ENCODE data around the gene BGN.

The BGN gene

DNA sequence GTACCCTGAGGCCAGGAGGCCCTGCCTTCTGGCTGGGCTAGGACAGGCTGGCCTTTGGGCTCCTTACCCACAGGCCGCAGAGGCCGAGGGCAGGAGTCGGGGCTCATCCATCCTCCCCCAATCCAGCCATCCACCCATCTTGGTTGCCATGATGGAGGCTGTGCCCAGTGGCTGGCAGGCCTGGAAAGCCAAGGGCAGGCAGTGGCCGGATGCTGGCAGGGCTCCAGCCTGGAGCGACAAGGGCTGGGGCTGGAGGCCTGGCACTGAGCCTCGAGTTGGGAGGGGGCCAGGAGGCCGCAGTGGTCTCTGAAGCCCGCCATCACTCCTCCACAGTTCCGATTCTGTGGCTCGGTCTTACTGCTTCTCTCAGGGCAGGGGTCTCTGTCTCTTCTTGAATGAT is 8.6 kb upstream of the BGN start:
- DNase-seq = no peak

DNA sequence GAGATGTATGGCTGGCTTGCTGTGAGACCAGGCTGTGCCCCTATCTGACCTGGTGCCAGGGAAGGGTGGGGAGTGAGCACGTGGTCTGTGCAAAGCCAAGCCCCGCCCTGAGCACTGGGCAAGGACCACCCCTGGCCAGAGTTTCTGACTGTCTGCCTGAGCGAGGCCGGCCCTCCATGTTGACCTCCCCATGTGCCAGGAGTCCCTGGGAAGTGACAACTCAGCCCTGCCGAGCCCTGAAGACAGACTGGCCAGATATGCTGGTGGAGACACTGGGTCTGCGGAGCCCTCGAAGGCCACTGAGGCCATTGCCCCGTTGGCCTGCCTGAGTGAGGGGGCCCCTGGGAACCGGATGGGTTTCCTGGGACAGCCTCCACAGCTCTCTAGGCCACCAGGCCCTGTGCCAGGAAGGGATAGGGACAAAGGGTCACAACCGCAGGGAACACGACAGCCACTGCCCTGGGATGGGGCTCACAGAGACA is 7.1 kb upstream of the BGN start:
- no peak for DNase-seq

DNA sequence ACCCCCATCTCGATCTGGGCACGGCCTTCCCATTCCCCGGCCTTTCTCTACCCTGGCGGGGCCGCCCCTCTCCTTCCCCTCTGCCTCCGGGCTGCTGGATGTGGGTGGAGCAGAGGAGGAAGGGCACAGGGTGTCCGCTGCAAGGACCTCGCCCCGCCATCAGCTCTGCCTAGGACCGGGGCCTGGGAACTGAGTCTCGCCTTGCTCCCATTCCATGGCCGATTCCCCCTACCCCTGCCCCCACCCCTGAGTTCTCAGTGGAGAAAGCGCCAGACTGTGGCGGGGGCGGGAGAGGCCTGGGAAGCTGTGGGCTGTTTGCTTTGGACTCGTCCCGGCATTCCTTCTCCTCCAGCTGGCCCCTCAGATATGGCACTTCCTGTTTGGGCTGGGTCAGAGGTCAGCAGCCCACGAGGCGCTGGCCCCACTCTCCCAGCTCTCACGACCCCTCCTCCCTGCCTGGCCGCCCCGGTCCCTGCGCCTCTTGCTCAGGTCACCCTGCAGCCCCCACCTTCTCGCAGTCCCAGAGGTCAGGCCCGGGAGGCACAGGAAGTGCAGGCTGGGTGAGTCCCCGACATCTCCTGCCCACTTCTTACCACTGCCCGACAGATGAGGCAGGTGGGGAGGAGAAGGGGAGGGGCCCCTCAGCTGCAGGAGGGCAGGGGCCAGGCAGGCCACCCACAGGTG is 6.4 kb upstream of the BGN start:
- DNase-seq = peak; percentile 35

DNA sequence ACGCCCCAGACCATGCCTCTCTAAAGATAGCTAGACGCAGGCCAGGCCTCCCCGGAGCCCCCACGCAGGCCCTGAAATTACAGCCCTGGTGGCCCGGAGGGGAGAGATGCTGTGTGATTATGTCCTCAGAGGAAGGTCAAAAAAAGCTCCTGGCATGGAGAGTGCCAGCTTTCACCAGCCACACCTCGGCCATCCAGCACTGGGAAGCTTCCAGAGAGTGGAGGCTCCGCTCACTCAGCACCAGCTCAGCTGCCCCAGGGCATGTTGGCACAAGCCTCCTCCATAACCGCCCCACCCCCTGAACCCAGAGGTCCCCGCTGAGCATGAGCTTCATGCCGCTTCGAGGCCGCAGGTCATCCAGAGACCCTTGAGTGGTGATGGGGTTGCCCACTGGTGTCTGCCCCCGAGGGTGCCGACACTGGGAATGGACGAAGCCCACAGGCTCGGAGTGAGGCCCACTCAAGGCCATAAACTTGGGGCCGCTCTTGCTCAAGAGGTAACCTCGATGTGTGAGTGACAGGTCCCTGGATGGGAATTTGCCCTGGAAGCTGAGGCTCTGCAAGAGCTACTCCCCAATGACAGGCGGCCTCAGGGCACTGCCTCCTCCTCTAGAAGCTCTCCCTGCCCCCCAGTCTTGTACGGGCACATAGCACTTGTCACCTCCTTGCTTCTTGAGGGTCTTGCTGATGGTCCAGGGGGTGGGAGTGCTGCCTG is 4.4 kb upstream of the BGN start:
- DNase-seq = no peak

DNA sequence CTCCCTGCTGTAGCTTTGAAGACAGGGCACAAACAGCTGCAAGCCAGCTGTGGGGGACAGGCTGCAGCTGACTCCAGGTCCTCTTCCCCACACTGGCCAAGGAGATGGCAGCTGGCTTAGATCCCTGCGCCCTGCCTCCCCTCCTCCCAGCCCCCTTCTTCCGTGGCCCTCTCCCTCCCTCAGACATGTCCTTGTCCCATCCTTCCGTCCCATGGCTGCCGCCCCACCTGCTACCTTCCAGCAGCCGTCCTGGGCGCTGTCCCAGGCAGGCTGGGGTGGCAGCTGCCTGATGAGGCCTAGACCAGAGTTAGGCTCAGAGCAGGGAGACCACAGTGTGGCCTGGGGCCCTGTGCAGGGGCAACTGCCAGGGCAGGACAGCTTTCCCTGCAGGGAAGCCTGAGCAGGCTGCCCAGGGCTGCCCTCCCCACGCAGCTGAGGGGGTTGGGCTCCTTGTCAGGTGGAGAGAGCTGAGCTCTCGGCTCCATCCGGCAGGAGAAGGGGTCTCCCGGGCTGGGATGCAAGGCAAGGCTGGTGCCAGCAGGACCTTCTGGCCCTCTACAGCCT is 3.3 kb upstream of the BGN start:
- no peak for DNase-seq

DNA sequence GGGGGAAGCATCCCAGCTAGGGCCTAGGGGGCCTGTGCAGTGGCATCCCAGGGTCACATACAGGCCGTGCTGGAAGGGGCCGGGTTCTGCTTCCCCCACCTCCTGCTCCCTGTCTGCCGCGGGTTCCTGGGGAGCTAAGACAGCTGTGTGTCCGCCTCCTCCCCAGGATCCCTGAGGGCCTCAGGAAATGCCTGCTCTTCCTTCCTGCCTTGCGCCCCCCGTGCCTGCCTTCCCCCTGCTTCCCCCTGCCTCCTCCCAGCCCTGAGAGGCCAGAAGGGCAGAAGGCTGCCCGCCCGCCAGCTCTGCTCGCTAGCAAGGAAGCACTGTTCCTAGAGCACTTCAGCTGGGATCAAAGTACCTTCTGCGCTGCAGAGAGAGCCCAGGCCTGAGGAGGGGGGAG is 2.9 kb upstream of the BGN start:
- DNase-seq = no peak

- DNase-seq = no peak
These were observed 2.2 kb upstream of the BGN start for GRCh38 chrX:153492543-153492942.

GRCh38 chrX:153493085-153493484 is 1.7 kb upstream of the BGN start:
- no peak for DNase-seq

GRCh38 chrX:153494061-153494460 is 719 bp upstream of the BGN start:
- no peak for DNase-seq

DNA sequence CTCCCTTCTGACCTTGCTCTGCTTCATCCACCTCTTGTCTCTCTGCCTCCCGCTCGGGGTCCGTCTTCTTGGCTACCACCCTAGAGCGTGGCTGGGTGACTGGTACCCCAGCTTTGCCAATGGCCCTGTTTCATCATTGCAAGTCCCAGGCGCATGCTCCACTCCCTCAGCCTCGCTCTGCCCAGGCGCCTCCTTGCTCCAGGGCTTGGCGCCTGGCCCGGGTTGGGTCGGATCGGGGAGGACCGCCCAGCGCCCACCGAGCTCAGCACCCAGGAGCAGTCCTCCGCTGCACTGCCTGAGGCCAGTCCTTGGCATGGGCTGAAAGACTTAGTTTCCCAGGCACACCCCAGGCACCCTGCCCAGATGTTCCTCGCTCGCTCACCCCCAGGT is 577 bp downstream of the BGN start:
- no peak for DNase-seq

DNA sequence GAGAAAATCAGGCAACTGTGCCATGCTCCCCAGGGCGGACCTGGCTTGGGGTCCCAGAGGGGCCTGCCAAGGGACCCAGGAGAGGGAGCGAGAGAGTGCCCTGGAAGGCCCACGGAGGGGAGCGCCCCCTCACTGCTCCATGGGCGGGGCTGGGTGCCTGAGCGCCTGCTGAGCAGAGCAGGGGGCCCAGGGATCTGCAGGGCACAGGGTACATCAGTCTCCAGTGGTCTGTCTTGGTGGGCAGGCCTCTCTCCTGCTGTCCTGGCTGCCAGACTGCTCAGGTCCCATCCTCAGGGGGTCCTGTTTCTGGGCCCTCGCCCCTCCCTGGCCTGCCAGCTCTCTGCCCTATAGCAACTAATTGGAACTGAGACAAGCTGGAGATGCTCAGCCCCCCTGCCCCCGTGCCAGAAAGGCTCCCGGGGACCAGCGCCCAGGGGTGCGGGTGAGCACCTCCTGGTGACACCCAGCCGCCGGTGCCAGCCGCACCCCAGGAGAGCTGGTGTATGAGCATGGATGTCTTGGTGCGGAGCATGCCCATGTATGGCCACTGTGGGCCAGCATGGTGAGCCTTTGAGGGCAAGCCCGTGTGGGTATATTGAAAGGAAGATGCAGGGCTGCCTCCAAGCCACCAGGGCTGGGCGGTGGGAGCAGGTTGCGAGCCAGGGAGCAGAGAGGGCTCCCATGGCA is 1.3 kb downstream of the BGN start:
- no peak for DNase-seq

- no peak for DNase-seq
These were observed 1.8 kb downstream of the BGN start for GRCh38 chrX:153496590-153496959.

- DNase-seq = no peak
These were observed 3.7 kb downstream of the BGN start for GRCh38 chrX:153498453-153498852.

GRCh38 chrX:153499341-153499740 is 4.6 kb downstream of the BGN start:
- no peak for DNase-seq

DNA sequence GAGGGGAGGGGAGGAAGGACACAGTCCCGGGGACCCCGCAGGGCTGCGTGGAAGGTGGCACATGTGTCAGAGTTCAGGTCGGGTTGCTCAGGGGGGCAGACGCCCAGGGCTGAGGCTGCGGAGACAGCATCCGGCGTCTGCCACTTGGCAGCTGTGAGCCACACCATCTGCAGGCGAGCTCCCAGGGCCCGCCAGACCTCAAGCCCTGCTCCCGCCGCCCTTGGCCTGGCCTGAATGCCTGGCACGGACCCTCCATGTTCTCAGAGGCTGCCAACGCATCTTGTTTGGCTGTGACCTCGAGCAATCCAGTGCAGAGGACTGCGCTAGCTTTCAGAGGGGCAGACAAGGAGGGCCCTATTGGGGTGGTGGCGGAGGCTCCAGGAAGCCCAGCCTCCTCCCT is 5.1 kb downstream of the BGN start:
- no peak for DNase-seq

GRCh38 chrX:153500676-153501280 is 6.0 kb downstream of the BGN start:
- no peak for DNase-seq

DNA sequence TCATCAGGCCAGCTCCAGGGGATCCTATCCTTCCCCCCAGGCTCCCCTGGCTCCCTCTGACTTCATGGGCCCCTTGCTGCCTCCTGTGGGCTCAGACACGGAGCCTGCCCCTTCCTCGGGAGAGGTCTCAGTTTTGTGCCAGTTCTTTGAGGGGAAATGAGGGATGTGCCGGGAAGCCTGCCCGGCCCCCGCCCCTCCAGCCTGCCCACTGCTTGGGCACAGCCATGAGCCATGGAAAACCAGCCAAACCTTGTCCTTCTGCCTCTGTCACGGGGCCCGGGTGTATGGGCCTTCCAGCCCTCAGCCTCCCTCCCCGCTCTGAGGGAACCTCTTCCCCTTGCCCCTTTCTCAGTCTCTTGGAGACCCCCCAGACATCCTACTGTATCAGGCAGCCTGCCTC is 6.8 kb downstream of the BGN start:
- no peak for DNase-seq

DNA sequence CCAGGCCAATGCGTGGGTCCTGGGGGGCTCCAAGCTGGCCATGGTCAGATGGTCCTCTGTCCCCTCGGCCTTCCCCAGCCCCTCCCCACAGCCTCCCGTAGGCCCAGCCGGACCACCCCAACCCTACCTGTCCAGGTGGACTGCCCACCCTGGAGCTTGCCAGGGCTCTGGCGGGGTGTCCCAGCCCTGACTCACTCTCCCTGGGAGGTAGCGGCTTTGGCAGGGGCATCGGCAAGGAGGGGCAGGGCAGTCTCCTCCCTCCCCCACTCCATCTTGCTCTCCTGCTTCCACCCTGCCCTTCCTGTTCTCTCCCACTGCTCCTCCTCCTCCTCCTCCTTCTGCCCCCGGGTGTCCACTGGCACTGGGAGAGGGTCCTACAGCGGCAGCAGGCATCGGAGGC is 7.4 kb downstream of the BGN start:
- no peak for DNase-seq

DNA sequence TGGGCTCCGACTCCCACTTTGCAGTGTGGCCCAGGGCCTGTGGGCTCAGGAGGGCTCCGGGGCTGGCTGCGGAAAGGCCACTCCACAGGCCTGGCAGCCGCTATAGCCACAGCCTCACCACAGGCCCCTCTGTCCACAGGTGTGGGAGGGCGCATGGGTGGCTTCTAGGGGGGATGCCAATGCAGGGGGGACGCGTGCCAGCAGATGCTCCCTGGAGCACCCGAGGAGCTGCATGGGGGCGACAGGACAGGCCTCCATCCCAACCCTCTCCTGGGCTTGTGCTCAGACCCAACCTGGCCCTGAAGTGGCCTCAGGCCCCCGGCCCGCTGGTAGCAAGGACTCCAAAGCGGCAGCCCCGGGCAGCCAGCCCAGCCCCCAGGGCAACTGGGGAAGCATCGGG is 8.0 kb downstream of the BGN start:
- DNase-seq = no peak

DNA sequence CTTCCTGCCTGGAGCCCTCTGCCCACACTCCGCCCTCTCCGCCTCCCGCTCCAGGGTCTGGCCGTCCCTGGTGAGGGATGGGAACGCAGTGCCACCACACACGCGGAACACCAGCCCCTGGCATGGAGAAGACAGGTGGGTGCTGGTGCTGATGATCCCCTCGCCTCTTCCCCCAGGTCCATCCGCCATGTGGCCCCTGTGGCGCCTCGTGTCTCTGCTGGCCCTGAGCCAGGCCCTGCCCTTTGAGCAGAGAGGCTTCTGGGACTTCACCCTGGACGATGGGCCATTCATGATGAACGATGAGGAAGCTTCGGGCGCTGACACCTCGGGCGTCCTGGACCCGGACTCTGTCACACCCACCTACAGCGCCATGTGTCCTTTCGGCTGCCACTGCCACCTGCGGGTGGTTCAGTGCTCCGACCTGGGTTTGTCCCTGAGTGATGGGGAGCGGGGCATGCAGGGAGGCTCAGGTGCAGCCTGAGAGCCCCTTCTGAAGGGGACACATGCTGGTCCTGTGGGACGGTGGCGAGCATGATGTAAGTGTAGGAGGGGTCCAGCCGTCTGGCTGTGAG is 9.8 kb downstream of the BGN start:
- DNase-seq = no peak

DNA sequence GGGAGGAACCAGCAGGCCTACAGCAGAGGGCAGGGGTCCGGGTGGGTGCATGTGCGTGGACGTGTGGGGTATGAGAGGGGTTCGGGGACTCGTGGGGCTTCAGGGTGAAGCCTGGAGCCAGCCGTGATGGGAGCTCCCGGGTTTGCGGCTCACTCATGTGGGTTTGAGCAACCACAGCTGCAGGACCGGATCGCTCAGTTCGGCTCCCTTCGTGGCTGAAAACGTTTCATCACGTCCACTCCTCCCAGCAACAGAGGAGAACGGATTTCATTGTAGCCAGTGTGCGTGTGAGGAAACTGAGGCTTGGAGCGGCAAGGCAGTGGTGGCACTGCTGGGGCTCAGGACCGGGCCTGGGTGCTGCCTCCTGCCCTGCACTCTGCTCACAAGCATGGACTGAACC is 10.6 kb downstream of the BGN start:
- no peak for DNase-seq

DNA sequence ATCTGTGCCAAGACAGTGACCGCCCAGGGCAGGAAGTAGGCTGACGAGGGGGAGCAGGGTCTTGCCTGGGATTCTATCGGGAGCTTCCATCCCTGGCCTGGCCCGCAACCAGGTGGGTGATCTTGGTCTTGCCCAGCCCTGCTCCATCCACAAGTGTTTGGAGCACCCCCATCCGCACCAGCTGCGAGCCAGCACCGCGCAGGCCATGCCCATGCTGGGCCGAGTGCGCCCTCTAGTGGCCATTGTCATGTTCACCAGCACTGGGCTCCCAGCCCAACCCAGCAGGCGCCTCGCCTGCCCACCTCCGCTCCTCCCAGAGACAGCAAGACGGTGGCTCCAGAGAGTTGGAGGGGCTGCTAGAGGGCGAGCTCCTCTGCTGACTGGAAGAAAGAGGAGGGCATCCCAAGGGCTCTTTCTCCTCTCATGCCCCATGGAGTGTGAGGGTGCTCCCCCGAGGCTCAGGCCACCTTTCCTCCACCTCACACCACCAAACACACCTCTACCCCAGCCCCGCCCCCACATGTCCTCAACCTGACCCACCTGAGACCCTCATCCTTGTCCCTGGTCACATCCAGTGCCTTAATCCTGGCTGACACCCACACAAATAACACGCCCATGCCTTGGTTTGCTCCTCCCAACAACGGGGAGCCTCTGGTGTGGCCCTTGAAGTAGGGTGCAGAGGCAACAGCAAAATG is 12.9 kb downstream of the BGN start:
- peak; percentile 62 for DNase-seq

- DNase-seq = no peak
These were observed 14.8 kb downstream of the BGN start for GRCh38 chrX:153509592-153509991.

Data from fibroblast of skin of right quadriceps (primary cell).